Endothelial cell of umbilical vein (primary cell): ENCODE results near the gene RBM4. TPM values are rescaled to one million over a fixed set of nuclear protein-coding genes. Genes with fewer than 3 reads are reported as not detected.
A peak's percentile ranks its signal among the peaks of the same experiment; 100 is the strongest.

ENCODE experiments used
- BruUV-seq: library from RNA; stranded (reverse); fragments of 400-500 nt; replicated peaks from 2 replicates; lab custom pipeline; 2021; lab: Mats Ljungman, UMichigan
- CTCF ChIA-PET: fragments of 300-600, 350-600 bp; sonication (Branson Sonifier 250); formaldehyde crosslinking; loops from one replicate; lab custom pipeline; 2021; ENCODE audit warnings: antibody characterized with exemption, inconsistent platforms; lab: Charles Lee
- POLR2A ChIA-PET: fragments of 300-600, 350-600 bp; sonication (Branson Sonifier 250); formaldehyde crosslinking; loops from one replicate; lab custom pipeline; 2021; ENCODE audit warnings: antibody characterized with exemption, inconsistent platforms; lab: Charles Lee
- DNase-seq: peaks from one replicate; pipeline ENCODE4 v3.0.0-alpha.2; 2011; ENCODE audit warnings: low read depth, low spot score
- FAIRE-seq: peaks from 2 replicates; lab custom pipeline; 2011; peaks lifted over from hg19 to GRCh38; lab: Jason Lieb, UNC
- H2AFZ ChIP-seq: 2 replicates; pipeline ENCODE4 v1.6.0; 2012; ENCODE audit warnings: low read depth, low read length, control low read depth, inconsistent platforms
- H3K27ac ChIP-seq: 2 replicates; pipeline ENCODE4 v1.5.1; 2011; ENCODE audit warnings: low read depth, mild to moderate bottlenecking, control low read depth, low read length, moderate library complexity; ENCODE audit not compliant: insufficient read depth
- H3K27me3 ChIP-seq, 2 experiments: 2 replicates each; pipeline versions ENCODE4 v1.6.0 to v1.6.1; 2011; ENCODE audit warnings: low read length in 2 of 2, mixed read lengths in 1 of 2; ENCODE audit not compliant: control insufficient read depth in 2 of 2, insufficient read depth in 2 of 2
- H3K36me3 ChIP-seq, 2 experiments: 2 replicates in 1 of 2; 3 replicates in 1 of 2; pipeline ENCODE4 v1.5.1; 2011; ENCODE audit warnings: low read length in 2 of 2, mild to moderate bottlenecking in 1 of 2, moderate library complexity in 1 of 2; ENCODE audit not compliant: control insufficient read depth in 2 of 2, insufficient read depth in 2 of 2; ENCODE audit errors: extremely low read depth in 1 of 2
- H3K4me1 ChIP-seq: 3 replicates; pipeline ENCODE4 v1.5.1; 2011; ENCODE audit warnings: mild to moderate bottlenecking, low read length; ENCODE audit not compliant: control insufficient read depth, insufficient read depth; ENCODE audit errors: extremely low read depth
- H3K4me2 ChIP-seq: 2 replicates; pipeline ENCODE4 v1.6.1; 2011; ENCODE audit warnings: low read length, control low read depth, mixed read lengths; ENCODE audit not compliant: insufficient read depth
- H3K4me3 ChIP-seq, 3 experiments: fragments of 200-600 bp in 1 of 3; sonication (generic), shearing (Covaris generic) in 1 of 3; replicated peaks in 1 of 3; 2 replicates each; pipeline ENCODE4 v1.5.1; 2011 to 2016; ENCODE audit warnings: control low read depth in 3 of 3, low read length in 3 of 3, mild to moderate bottlenecking in 2 of 3, inconsistent platforms in 1 of 3, low read depth in 1 of 3, moderate library complexity in 1 of 3; ENCODE audit not compliant: insufficient read depth in 1 of 3
- H3K79me2 ChIP-seq: 2 replicates; pipeline ENCODE4 v1.6.0; 2012; ENCODE audit warnings: low read length, inconsistent platforms; ENCODE audit not compliant: control insufficient read depth, insufficient read depth
- H3K9ac ChIP-seq: replicated peaks from 2 replicates; pipeline ENCODE3; 2011; ENCODE audit warnings: low read length, control low read depth; ENCODE audit not compliant: insufficient read depth; ENCODE audit errors: extremely low read depth
- H3K9me1 ChIP-seq: replicated peaks from 3 replicates; pipeline ENCODE4 v1.6.0; 2011; ENCODE audit warnings: mild to moderate bottlenecking, low read length; ENCODE audit not compliant: control insufficient read depth, insufficient read depth; ENCODE audit errors: extremely low read depth
- H3K9me3 ChIP-seq: replicated peaks from 2 replicates; pipeline ENCODE4 v1.5.1; 2012; ENCODE audit warnings: low read length, inconsistent platforms; ENCODE audit not compliant: control insufficient read depth, insufficient read depth
- H4K20me1 ChIP-seq: replicated peaks from 2 replicates; pipeline ENCODE3; 2011; ENCODE audit warnings: mild to moderate bottlenecking, low read length; ENCODE audit not compliant: control insufficient read depth, insufficient read depth; ENCODE audit errors: extremely low read depth
- EZH2 ChIP-seq: IDR thresholded peaks from 2 replicates; pipeline ENCODE4 v1.6.1; 2012; ENCODE audit warnings: borderline replicate concordance, low read depth, mild to moderate bottlenecking, moderate library complexity, low read length, inconsistent platforms; ENCODE audit not compliant: severe bottlenecking
- FOS ChIP-seq: IDR thresholded peaks from 2 replicates; pipeline ENCODE4 v1.6.1; 2011; ENCODE audit warnings: mild to moderate bottlenecking, low read length, moderate library complexity, borderline replicate concordance; ENCODE audit not compliant: insufficient read depth
- GATA2 ChIP-seq: IDR thresholded peaks from 2 replicates; pipeline ENCODE4 v1.7.0; 2011; ENCODE audit warnings: low read depth, mild to moderate bottlenecking, moderate library complexity, mixed read lengths, low read length; ENCODE audit not compliant: insufficient read length, insufficient read depth
- JUN ChIP-seq: IDR thresholded peaks from 2 replicates; pipeline ENCODE4 v1.6.1; 2011; ENCODE audit warnings: borderline replicate concordance, low read depth; ENCODE audit not compliant: insufficient read length, insufficient read depth
- MYC ChIP-seq: IDR thresholded peaks from one replicate; pipeline ENCODE4 v1.6.1; 2011; ENCODE audit warnings: mild to moderate bottlenecking, low read depth, low read length
- POLR2A ChIP-seq: IDR thresholded peaks from 2 replicates; pipeline ENCODE4 v1.6.1; 2012; ENCODE audit warnings: low read depth, mild to moderate bottlenecking, control low read depth, low read length
- POLR2AphosphoS5 ChIP-seq: IDR thresholded peaks from 2 replicates; pipeline ENCODE4 v1.6.1; 2012; ENCODE audit warnings: low read depth, mild to moderate bottlenecking, control low read depth, low read length, moderate library complexity; ENCODE audit not compliant: insufficient read depth
- dilution Hi-C: fragments of 300-500 bp; cut with MboI; formaldehyde crosslinking; loops from one replicate; pipeline ENCODE4 v1.15.0; 2019; ENCODE audit warnings: low sequenced_read_pairs; ENCODE audit not compliant: extremely low pct_ligation_motif_present
- intact Hi-C: fragments of 100-400 bp; cut with micrococcal nuclease; formaldehyde crosslinking; loops from one replicate; pipeline ENCODE4 v1.10.0; 2022
- polyA plus RNA-seq, 4 experiments: library from polyadenylated mRNA; depleted of rRNA in 3 of 4; stranded (reverse) in 3 of 4; unstranded in 1 of 4; fragments of >200 nt; gene quantifications; 2 replicates each; pipeline versions ENCODE4 v1.2.1 to v1.2.3, GENCODE V29; 2011 to 2012; ENCODE audit warnings: missing spikeins in 1 of 4
- total RNA-seq: library from RNA; stranded (reverse); gene quantifications from 2 replicates; pipeline ENCODE4 v1.2.3, GENCODE V29; 2021
- TF ChIP-seq, protein P1 (sequence below): IDR thresholded peaks from 2 replicates; pipeline ENCODE4 v1.6.1; 2011; ENCODE audit not compliant: insufficient read depth, insufficient read length
- TF ChIP-seq, protein P2 (sequence below), 2 donors: IDR thresholded peaks; 1 replicate in 1 of 2; 2 replicates in 1 of 2; pipeline ENCODE4 v1.5.1; 2011; ENCODE audit warnings: low read length in 2 of 2, mild to moderate bottlenecking in 2 of 2, moderate library complexity in 2 of 2, control low read depth in 1 of 2, inconsistent platforms in 1 of 2, low read depth in 1 of 2; ENCODE audit not compliant: insufficient read depth in 1 of 2; ENCODE audit errors: extremely low read depth in 1 of 2

RBM4 gene
- total and polyA plus RNA-seq, 2 donors (not counting 3 experiments of a cell fraction or from before 2014, with no cell fraction given), result 153 to 361 TPM

DNA sequence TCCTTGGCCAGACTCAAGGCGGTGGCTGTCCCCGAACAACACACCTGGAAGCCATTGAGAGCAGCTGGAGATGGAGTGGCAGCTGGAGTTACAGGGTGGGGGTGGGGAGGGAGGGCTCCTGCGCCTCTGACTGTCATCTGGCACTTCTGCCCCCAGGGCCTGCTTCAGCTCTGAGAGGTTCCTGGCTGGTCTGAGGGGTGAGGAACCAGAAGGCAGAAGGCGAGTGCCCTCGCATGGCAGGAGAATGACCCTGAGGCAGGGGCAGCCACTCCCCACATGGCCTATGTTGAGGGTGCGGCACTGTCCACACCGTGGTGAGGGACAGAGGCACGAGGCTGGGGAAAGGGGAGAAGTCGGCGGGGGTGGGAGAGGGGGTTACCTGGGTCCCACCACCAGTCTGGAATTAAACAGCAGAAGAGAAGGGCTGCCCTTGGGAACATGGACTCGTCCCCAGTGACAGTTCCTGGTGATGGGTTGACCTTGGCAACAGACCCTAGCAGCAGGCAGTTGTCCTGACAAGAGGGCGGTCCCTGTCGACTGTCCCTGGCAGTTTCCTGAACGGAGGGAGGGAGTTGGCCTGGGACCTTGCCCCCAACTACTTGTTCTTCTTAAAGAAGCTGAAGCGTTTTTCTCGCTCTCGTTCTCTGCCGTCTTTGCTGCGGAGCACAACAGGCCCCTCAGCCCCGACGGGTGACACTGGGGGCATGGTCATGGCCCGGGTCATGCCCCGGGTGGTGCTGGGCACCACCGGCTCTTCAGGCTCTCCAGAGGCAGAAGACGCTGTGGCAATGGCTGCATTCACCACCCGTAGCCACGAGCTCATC, 47.0 kb downstream of the RBM4 start:
- POLR2A ChIA-PET, result no interaction called here
- TSS peak; percentile 48 for BruUV-seq
- CTCF ChIA-PET, result interaction anchor here (1.5 kb wide), 1 partner anchor 135 kb away, joined by 3 read pairs; no protein-coding TSS in a partner anchor
- Histone ChIP-seq H3K27ac (no peak overlapping the region), H3K36me3 (no peaks in the 10 kb centered on the region), H3K4me2 (no peak overlapping the region), H3K4me1 (no peaks in the 10 kb centered on the region), H3K79me2 (no peaks in the 10 kb centered on the region), H3K4me3 (no peak overlapping the region), H3K27me3 (no peaks in the 10 kb centered on the region), H3K9me1 (no peaks in the 10 kb centered on the region), H4K20me1 (no peaks in the 10 kb centered on the region), H2AFZ (no peak overlapping the region), H3K9me3 (no peaks in the 10 kb centered on the region), H3K9ac (no peak overlapping the region)
- dilution Hi-C loops, result no loop called here
- intact Hi-C loops, result no loop called here
- TF ChIP-seq, protein P1, sequence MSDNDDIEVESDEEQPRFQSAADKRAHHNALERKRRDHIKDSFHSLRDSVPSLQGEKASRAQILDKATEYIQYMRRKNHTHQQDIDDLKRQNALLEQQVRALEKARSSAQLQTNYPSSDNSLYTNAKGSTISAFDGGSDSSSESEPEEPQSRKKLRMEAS, result no peak
- TF ChIP-seq POLR2AphosphoS5 (no peak), POLR2A (no peak), JUN (no peak), MYC (no peak), EZH2 (no peak), GATA2 (no peak), FOS (no peak)
- TF ChIP-seq, protein P2, sequence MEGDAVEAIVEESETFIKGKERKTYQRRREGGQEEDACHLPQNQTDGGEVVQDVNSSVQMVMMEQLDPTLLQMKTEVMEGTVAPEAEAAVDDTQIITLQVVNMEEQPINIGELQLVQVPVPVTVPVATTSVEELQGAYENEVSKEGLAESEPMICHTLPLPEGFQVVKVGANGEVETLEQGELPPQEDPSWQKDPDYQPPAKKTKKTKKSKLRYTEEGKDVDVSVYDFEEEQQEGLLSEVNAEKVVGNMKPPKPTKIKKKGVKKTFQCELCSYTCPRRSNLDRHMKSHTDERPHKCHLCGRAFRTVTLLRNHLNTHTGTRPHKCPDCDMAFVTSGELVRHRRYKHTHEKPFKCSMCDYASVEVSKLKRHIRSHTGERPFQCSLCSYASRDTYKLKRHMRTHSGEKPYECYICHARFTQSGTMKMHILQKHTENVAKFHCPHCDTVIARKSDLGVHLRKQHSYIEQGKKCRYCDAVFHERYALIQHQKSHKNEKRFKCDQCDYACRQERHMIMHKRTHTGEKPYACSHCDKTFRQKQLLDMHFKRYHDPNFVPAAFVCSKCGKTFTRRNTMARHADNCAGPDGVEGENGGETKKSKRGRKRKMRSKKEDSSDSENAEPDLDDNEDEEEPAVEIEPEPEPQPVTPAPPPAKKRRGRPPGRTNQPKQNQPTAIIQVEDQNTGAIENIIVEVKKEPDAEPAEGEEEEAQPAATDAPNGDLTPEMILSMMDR (IDR thresholded peaks at IDR 0.05; ENCODE audit: extremely low read depth in 1 of 2, insufficient read depth in 1 of 2, low read depth in 1 of 2, low read length in 2 of 2), result no peak
- FAIRE-seq (no peak), DNase-seq (no peak)
